Measurements from ENCODE around the gene CHST11. TPM values are rescaled to one million over a fixed set of nuclear protein-coding genes. Genes with fewer than 3 reads are reported as not detected.

The CHST11 gene
- total RNA-seq, 1 donor from 2014 or later: 44.3 TPM

GRCh38 chr12:104493496-104493895 is 36.7 kb downstream of the CHST11 start:
- H3K4me3 ChIP-seq (ENCODE audit: low read depth, low read length): no peak overlapping the region
- TF ChIP-seq CTCF (conservative IDR thresholded peaks at IDR 0.05; ENCODE audit: low read depth, low read length): no peak
- DNase-seq (ENCODE audit: low read depth): no peak

- no peak for DNase-seq (ENCODE audit: low read depth)
- H3K4me3 ChIP-seq (ENCODE audit: low read depth, low read length): no peak overlapping the region
- no peak for TF ChIP-seq CTCF (conservative IDR thresholded peaks at IDR 0.05; ENCODE audit: low read depth, low read length)
These were observed 37.5 kb downstream of the CHST11 start for GRCh38 chr12:104494137-104494792.

GRCh38 chr12:104494793-104495158 is 38.0 kb downstream of the CHST11 start:
- no peak for DNase-seq (ENCODE audit: low read depth)
- no peak for TF ChIP-seq CTCF (conservative IDR thresholded peaks at IDR 0.05; ENCODE audit: low read depth, low read length)
- no peak overlapping the region for H3K4me3 ChIP-seq (ENCODE audit: low read depth, low read length)

- no peak for TF ChIP-seq CTCF (conservative IDR thresholded peaks at IDR 0.05; ENCODE audit: low read depth, low read length)
- DNase-seq (ENCODE audit: low read depth): no peak
- no peak overlapping the region for H3K4me3 ChIP-seq (ENCODE audit: low read depth, low read length)
These were observed 39.0 kb downstream of the CHST11 start for GRCh38 chr12:104495786-104496185.

- DNase-seq (ENCODE audit: low read depth): no peak
- no peak overlapping the region for H3K4me3 ChIP-seq (ENCODE audit: low read depth, low read length)
- no peak for TF ChIP-seq CTCF (conservative IDR thresholded peaks at IDR 0.05; ENCODE audit: low read depth, low read length)
These were observed 39.6 kb downstream of the CHST11 start for GRCh38 chr12:104496336-104496735.

GRCh38 chr12:104498211-104498801 is 41.6 kb downstream of the CHST11 start:
- no peak overlapping the region for H3K4me3 ChIP-seq (ENCODE audit: low read depth, low read length)
- DNase-seq (ENCODE audit: low read depth): no peak
- TF ChIP-seq CTCF (conservative IDR thresholded peaks at IDR 0.05; ENCODE audit: low read depth, low read length): no peak
